H9 (cell line): Measurements from ENCODE around the gene FHIT. TPM values are rescaled to one million over a fixed set of nuclear protein-coding genes. Genes with fewer than 3 reads are reported as not detected.

Source experiments
- DNase-seq: peaks from one replicate; pipeline ENCODE4 v3.0.0-alpha.2; 2017
- H2AFZ ChIP-seq: one replicate; pipeline ENCODE4 v1.6.1; 2013; ENCODE audit warnings: mild to moderate bottlenecking, low read length, control low read depth, moderate library complexity
- H2AK5ac ChIP-seq: 2 replicates; pipeline ENCODE4 v1.6.1; 2013; ENCODE audit warnings: low read length, control low read depth, mixed read lengths; ENCODE audit not compliant: insufficient read length
- H2BK120ac ChIP-seq: one replicate; pipeline ENCODE4 v1.6.1; 2013; ENCODE audit warnings: low read depth, mild to moderate bottlenecking, low read length, control low read depth, inconsistent platforms; ENCODE audit not compliant: poor library complexity, severe bottlenecking
- H2BK12ac ChIP-seq: 2 replicates; pipeline ENCODE4 v1.6.1; 2013; ENCODE audit warnings: low read length, control low read depth, mixed read lengths, low read depth; ENCODE audit not compliant: insufficient read length
- H2BK15ac ChIP-seq: 2 replicates; pipeline ENCODE4 v1.6.1; 2013; ENCODE audit warnings: low read depth, low read length, control low read depth
- H2BK20ac ChIP-seq: one replicate; pipeline ENCODE4 v1.6.1; 2013; ENCODE audit warnings: low read depth, mild to moderate bottlenecking, low read length, control low read depth, inconsistent platforms; ENCODE audit not compliant: poor library complexity, severe bottlenecking
- H2BK5ac ChIP-seq: 2 replicates; pipeline ENCODE4 v1.6.1; 2013; ENCODE audit warnings: low read length, control low read depth, mixed read lengths; ENCODE audit not compliant: insufficient read length
- H3K14ac ChIP-seq: 2 replicates; pipeline ENCODE4 v1.6.1; 2013; ENCODE audit warnings: low read length, control low read depth; ENCODE audit not compliant: insufficient read depth
- H3K18ac ChIP-seq: 2 replicates; pipeline ENCODE4 v1.6.1; 2013; ENCODE audit warnings: low read depth, mild to moderate bottlenecking, mixed read lengths, low read length, control low read depth; ENCODE audit not compliant: insufficient read length
- H3K23ac ChIP-seq: 2 replicates; pipeline ENCODE4 v1.6.1; 2013; ENCODE audit warnings: low read length, control low read depth, mixed read lengths, low read depth; ENCODE audit not compliant: insufficient read length
- H3K23me2 ChIP-seq: 2 replicates; pipeline ENCODE4 v1.6.1; 2013; ENCODE audit warnings: low read depth, mild to moderate bottlenecking, mixed read lengths, low read length, control low read depth; ENCODE audit not compliant: insufficient read length, poor library complexity, severe bottlenecking
- H3K27ac ChIP-seq: 2 replicates; pipeline ENCODE4 v1.5.1; 2013; ENCODE audit warnings: low read length, control low read depth, mixed read lengths, low read depth; ENCODE audit not compliant: insufficient read length
- H3K27me3 ChIP-seq: 2 replicates; pipeline ENCODE4 v1.6.1; 2013; ENCODE audit warnings: low read length, control low read depth, inconsistent platforms; ENCODE audit not compliant: insufficient read depth
- H3K4ac ChIP-seq: 2 replicates; pipeline ENCODE4 v1.6.1; 2013; ENCODE audit warnings: low read depth, mild to moderate bottlenecking, control low read depth, inconsistent platforms, low read length, moderate library complexity
- H3K4me1 ChIP-seq: 2 replicates; pipeline ENCODE4 v1.6.1; 2013; ENCODE audit warnings: low read length, control low read depth, inconsistent platforms; ENCODE audit not compliant: insufficient read depth
- H3K4me2 ChIP-seq: 2 replicates; pipeline ENCODE4 v1.6.1; 2013; ENCODE audit warnings: low read length, control low read depth, mixed read lengths; ENCODE audit not compliant: insufficient read length, insufficient read depth
- H3K56ac ChIP-seq: 2 replicates; pipeline ENCODE4 v1.6.1; 2013; ENCODE audit warnings: low read depth, mild to moderate bottlenecking, mixed read lengths, low read length, control low read depth; ENCODE audit not compliant: insufficient read length
- H3K79me1 ChIP-seq: 2 replicates; pipeline ENCODE4 v1.6.1; 2013; ENCODE audit warnings: low read depth, mild to moderate bottlenecking, moderate library complexity, low read length, control low read depth, inconsistent platforms; ENCODE audit not compliant: insufficient read depth, poor library complexity, severe bottlenecking
- H3K79me2 ChIP-seq: 2 replicates; pipeline ENCODE4 v1.6.1; 2013; ENCODE audit warnings: low read length, control low read depth, inconsistent platforms; ENCODE audit not compliant: insufficient read depth
- H3K9ac ChIP-seq: 2 replicates; pipeline ENCODE4 v1.6.1; 2013; ENCODE audit warnings: low read length, control low read depth, mixed read lengths; ENCODE audit not compliant: insufficient read length; ENCODE audit errors: extremely low read depth
- H3K9me3 ChIP-seq: one replicate; pipeline ENCODE4 v1.6.1; 2013; ENCODE audit warnings: low read depth, low read length, inconsistent platforms; ENCODE audit not compliant: control insufficient read depth
- H3T11ph ChIP-seq: one replicate; pipeline ENCODE4 v1.6.1; 2013; ENCODE audit warnings: mild to moderate bottlenecking, low read length, control low read depth, inconsistent platforms
- H4K20me1 ChIP-seq: one replicate; pipeline ENCODE4 v1.6.1; 2013; ENCODE audit not compliant: control insufficient read depth, insufficient read length, insufficient read depth
- H4K5ac ChIP-seq: 2 replicates; pipeline ENCODE4 v1.6.1; 2013; ENCODE audit warnings: low read depth, mild to moderate bottlenecking, mixed read lengths, low read length, control low read depth; ENCODE audit not compliant: insufficient read length
- H4K8ac ChIP-seq: replicated peaks from 2 replicates; pipeline ENCODE4 v1.6.1; 2013; ENCODE audit warnings: low read length, control low read depth, mixed read lengths, low read depth; ENCODE audit not compliant: insufficient read length
- H4K91ac ChIP-seq: 2 replicates; pipeline ENCODE4 v1.6.1; 2013; ENCODE audit warnings: low read depth, mild to moderate bottlenecking, moderate library complexity, mixed read lengths, low read length, control low read depth; ENCODE audit not compliant: insufficient read length
- H3K27ac Mint-ChIP-seq, 3 experiments: 2 replicates in 2 of 3; 3 replicates in 1 of 3; pipeline ENCODE4 v1.8.0; 2020 to 2021; ENCODE audit warnings: mixed read lengths in 3 of 3, mild to moderate bottlenecking in 1 of 3, moderate library complexity in 1 of 3
- H3K27me3 Mint-ChIP-seq: 2 replicates; pipeline ENCODE4 v1.8.0; 2021; ENCODE audit warnings: low read depth, mild to moderate bottlenecking, moderate library complexity, mixed read lengths
- H3K36me3 Mint-ChIP-seq, 3 experiments: 2 replicates in 2 of 3; 3 replicates in 1 of 3; pipeline ENCODE4 v1.8.0; 2020 to 2021; ENCODE audit warnings: low read depth in 3 of 3, mixed read lengths in 3 of 3; ENCODE audit not compliant: insufficient read depth in 1 of 3
- H3K4me1 Mint-ChIP-seq, 2 experiments: 2 replicates each; pipeline ENCODE4 v1.8.0; 2020; ENCODE audit warnings: mixed read lengths in 2 of 2
- H3K4me3 Mint-ChIP-seq, 2 experiments: 2 replicates in 1 of 2; 3 replicates in 1 of 2; pipeline ENCODE4 v1.8.0; 2020 to 2021; ENCODE audit warnings: mild to moderate bottlenecking in 2 of 2, mixed read lengths in 2 of 2, moderate library complexity in 1 of 2
- H3K9me3 Mint-ChIP-seq, 2 experiments: 2 replicates in 1 of 2; 3 replicates in 1 of 2; pipeline ENCODE4 v1.8.0; 2020; ENCODE audit warnings: mild to moderate bottlenecking in 2 of 2, mixed read lengths in 2 of 2, moderate library complexity in 1 of 2
- CTCF ChIP-seq: fragments of 200-600 bp; sonication (generic); conservative IDR thresholded peaks from 3 replicates; pipeline ENCODE4 v1.8.0; 2021; ENCODE audit warnings: antibody characterized with exemption, mild to moderate bottlenecking
- WGBS: extraction: QIAGEN DNeasy Blood & Tissue Kit; methylation state at CpG from one replicate; pipeline ENCODE4 v1.1.7; 2013; ENCODE audit warnings: missing lambda C conversion rate, low lambda C conversion rate, mixed read lengths; ENCODE audit not compliant: insufficient read length; ENCODE audit errors: extremely low coverage; 5-methylcytosine and 5-hydroxymethylcytosine counted together
- total RNA-seq: library from RNA; stranded (reverse); gene quantifications from 2 replicates; pipeline ENCODE4 v1.2.1, GENCODE V29; 2021

The FHIT gene
- total RNA-seq, 1 experiment from 2014 or later: 3.0 TPM

GRCh38 chr3:59704292-59704691 is 1547.0 kb downstream of the FHIT start:
- Histone ChIP-seq H3K27me3 (no peaks in the 10 kb centered on the region), H2BK120ac (no peak overlapping the region), H4K91ac (no peak overlapping the region), H3K56ac (no peak overlapping the region), H2AFZ (no peak overlapping the region), H4K5ac (no peak overlapping the region), H2BK15ac (no peak overlapping the region), H3K27ac (no peak overlapping the region), H4K20me1 (no peaks in the 10 kb centered on the region), H4K8ac (no peak overlapping the region), H3T11ph (no peak overlapping the region), H3K9me3 (no peaks in the 10 kb centered on the region), H3K18ac (no peak overlapping the region), H2BK12ac (no peak overlapping the region), H3K79me1 (no peaks in the 10 kb centered on the region), H3K23me2 (no peaks in the 10 kb centered on the region), H3K9ac (no peak overlapping the region), H2AK5ac (no peak overlapping the region), H2BK5ac (no peak overlapping the region), H3K4me2 (no peak overlapping the region), H3K23ac (no peak overlapping the region), H3K79me2 (no peaks in the 10 kb centered on the region), H3K4ac (no peak overlapping the region), H2BK20ac (no peak overlapping the region), H3K14ac (no peak overlapping the region), H3K4me1 (no peaks in the 10 kb centered on the region)
- no peak for TF ChIP-seq CTCF
- no CpG with 5 or more reads among the region's 4 CpGs for WGBS
- Mint-ChIP-seq H3K27me3 (no peaks in the 10 kb centered on the region), H3K4me3 (no peak overlapping the region), H3K9me3 (no peaks in the 10 kb centered on the region), H3K4me1 (no peaks in the 10 kb centered on the region), H3K27ac (no peak overlapping the region), H3K36me3 (no peaks in the 10 kb centered on the region; a peak in 1 of 7 replicates)
- no peak for DNase-seq
